GM12801 (cell line): ENCODE measurements around the gene PSME3IP1.

Experiments
- TF ChIP-seq, protein P1 (sequence below): IDR thresholded peaks from one replicate; pipeline ENCODE4 v1.5.1; 2011; ENCODE audit warnings: control low read depth; ENCODE audit not compliant: insufficient read length; ENCODE audit errors: extremely low read depth

The PSME3IP1 gene

DNA sequence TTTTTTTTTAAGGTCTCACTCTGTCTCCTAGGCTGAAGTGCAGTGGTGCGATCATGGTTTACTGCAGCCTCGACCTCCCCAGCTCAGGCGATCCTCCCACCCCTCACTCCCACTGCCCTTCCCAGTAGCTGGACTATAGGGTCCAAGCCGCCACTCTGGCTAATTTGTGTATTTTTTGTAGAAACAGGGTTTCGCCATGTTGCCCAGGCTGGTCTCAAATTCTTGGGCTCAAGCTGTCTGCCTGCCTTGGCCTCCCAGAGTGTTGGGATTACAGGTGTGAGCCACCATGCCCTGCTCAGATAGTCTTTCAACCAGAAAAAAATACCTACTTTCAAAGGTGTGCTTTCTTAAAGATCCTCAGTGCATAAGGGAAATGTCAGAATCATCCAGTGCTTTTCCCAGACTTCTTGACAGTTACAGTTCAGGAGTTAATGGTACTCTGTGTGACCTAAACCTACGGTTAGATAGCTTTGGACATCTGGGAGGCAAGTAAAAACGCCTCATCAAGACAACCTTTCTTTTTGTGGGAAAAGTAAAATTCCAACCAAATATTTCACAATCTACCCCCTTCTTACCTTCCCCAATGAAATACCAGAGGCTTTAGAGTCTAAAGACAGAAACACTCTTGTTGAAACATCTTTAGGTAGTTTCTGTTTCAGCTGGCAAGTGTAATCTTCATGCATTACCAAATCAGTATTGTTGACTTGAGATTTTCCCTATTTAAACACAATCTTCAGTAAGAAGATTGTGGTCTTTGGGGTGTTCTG lies 7.1 kb upstream of the PSME3IP1 start:
- TF ChIP-seq, protein P1, sequence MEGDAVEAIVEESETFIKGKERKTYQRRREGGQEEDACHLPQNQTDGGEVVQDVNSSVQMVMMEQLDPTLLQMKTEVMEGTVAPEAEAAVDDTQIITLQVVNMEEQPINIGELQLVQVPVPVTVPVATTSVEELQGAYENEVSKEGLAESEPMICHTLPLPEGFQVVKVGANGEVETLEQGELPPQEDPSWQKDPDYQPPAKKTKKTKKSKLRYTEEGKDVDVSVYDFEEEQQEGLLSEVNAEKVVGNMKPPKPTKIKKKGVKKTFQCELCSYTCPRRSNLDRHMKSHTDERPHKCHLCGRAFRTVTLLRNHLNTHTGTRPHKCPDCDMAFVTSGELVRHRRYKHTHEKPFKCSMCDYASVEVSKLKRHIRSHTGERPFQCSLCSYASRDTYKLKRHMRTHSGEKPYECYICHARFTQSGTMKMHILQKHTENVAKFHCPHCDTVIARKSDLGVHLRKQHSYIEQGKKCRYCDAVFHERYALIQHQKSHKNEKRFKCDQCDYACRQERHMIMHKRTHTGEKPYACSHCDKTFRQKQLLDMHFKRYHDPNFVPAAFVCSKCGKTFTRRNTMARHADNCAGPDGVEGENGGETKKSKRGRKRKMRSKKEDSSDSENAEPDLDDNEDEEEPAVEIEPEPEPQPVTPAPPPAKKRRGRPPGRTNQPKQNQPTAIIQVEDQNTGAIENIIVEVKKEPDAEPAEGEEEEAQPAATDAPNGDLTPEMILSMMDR = no peak

DNA sequence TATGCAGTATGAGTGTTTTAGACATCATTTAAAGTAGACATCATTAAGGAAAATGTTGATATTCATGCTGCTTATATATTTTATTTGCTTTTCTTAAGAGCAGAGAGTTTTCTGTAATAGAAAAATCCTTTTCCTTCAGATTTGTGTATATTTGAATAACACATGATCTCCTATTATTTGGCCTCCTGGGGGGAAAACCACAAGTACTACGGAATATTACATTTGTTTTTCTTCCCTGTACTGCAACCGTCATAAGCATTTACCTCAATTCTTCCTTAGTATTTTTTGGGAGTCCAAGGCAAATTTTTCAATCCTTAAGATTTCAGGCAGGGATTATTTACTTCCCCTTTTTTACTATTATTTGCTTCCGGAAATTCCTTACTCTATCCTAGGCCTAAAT lies 6.3 kb upstream of the PSME3IP1 start:
- TF ChIP-seq, protein P1 = no peak

DNA sequence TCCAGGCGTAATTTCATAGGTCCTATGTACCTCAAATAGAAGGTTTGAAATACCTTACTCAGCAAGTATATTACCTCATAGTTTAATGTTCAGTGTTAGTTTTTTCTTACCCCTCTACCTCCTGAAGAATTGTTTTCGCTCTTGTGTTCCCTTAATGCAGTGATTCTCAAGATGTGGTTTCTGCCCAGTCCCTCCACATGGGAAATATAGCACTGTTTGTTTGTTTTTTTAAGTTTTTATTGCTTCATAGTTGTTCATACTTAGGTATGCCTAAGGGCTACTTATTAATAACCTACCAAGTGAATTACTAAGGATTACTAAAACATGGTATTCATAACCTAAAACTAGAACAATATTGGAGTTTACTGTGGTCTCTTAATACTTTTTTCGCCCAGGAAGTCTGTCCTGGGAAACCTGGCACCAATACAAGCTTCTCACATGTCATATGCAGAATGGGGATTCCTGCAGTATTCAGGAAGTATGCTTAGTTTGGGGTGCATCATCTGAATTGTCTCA lies 5.3 kb upstream of the PSME3IP1 start:
- TF ChIP-seq, protein P1 = no peak

DNA sequence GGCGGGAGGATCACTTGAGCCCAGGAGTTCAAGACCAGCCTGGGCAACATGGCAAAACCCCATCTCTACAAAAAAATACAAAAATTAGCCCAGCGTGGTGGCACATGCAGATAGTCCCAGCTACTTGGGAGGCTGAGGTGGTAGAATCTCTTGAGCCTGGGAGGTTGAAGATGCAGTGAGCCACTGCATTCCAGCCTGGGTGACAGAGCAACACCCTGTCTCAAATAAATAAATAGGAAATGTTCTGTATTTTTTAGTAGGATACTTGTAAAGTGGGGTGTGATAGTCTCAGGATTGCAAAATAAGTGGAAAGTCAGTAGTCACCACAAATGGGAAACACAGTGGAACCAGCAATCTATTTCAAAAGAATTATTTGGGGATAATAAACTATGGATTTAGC lies 4.3 kb upstream of the PSME3IP1 start:
- TF ChIP-seq, protein P1 = no peak

DNA sequence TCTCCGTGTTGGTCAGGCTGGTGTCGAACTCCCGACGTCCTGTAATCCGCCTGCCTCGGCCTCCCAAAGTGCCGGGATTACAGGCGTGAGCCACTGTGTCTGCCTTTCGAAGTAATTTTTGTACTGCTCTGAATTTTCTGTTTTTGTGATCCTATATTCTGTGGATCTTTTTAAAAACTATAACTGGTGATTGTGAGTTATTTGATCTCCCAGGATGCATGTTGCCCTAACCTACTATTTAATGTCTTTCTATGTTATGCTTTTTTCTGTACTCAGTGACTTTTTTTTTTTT lies 2.8 kb upstream of the PSME3IP1 start:
- TF ChIP-seq, protein P1 = no peak

DNA sequence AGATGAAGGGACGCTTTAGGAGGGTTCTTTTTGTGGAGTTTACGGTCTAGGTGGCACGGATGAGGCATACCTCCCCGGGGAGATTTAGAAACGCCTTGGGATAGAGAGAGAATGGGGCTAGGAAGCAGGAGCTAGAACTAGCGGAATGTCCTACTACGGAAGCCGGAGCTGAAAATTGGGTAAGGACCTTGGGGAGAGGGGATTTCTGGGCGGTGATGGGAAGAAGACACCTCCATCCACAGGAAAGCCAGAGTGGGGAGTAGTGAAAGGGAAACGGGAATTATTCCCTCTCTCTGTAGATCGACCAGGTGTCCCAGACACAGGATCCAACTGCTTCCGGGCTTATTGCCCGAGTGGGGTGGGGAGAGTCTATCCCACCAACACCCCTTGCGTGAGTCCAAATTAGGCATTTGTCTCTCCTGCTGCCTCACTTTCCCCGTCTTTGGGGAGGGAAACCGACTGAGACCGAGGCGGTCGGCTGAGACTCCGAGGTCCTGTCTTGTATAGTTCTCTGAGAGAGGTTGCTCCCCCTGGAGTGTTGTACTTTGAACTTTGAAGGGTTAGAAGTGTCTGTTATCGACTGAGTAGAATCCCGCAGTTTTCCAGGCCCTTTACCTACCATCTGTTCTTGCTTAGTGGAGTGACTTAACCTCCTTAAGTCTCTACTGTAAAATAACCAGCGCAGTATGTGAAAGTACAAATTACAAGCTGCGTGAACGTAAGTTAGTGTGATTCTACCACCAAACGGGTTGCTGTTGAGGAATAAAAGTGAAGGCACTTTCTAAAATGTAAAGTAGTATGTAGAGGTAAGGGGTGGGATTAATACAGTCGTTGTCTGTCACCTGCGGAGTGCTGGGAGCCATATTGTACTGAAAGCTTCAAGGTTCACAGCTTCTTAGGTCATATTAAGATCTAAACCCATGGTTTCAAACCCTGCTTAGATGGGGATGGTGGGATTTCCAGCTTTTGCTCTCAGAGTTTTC lies 1.3 kb upstream of the PSME3IP1 start:
- TF ChIP-seq, protein P1 = no peak

DNA sequence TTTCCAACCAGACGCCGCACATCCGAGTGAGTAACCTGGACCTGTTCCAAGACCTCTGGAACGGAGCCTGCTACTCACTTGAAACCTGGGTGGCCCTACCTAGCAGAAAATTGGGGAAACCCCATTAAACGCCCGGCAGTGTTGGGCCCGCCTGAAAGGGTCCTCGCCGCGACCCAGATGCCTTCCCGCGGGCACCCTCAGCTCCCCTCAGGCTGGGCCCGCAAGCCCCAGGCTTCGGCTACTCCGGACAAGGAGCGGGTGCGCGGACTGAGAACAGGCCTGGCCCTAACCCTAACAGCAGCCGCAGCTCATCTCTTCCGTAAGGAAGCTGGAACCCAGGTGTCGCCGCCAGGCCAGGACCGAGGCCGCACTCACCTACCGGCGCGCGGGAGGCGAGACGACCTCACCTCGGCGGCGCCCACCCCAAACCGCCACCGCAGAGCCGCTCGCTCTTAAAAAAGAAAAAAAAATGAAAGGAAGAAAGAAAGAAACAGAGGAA lies 344 bp downstream of the PSME3IP1 start:
- TF ChIP-seq, protein P1 = no peak
